NK-92 (cell line): ENCODE data around the gene PEF1.

Experiments used
- DNase-seq: peaks from one replicate; lab custom pipeline; 2025; ENCODE audit not compliant: unreplicated experiment; lab: John Stamatoyannopoulos, UW

The PEF1 gene

GRCh38 chr1:31655104-31655503 is 10.4 kb upstream of the PEF1 start:
- DNase-seq = no peak

DNA sequence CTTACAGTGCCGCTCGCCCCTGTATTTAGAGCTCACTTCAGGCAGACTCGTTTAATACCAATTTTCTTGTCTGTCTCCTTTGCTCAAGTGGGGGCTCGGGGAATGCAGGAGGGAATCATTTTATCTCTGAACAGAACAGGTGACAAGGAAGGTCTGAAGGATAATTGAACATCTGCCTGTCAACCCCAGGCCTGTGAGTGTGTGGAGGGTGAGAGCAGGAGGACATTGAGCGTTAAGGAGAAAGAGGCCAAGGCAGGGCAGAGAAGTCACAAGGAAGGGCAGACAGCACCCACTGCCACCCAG is 9.7 kb upstream of the PEF1 start:
- DNase-seq = no peak

DNA sequence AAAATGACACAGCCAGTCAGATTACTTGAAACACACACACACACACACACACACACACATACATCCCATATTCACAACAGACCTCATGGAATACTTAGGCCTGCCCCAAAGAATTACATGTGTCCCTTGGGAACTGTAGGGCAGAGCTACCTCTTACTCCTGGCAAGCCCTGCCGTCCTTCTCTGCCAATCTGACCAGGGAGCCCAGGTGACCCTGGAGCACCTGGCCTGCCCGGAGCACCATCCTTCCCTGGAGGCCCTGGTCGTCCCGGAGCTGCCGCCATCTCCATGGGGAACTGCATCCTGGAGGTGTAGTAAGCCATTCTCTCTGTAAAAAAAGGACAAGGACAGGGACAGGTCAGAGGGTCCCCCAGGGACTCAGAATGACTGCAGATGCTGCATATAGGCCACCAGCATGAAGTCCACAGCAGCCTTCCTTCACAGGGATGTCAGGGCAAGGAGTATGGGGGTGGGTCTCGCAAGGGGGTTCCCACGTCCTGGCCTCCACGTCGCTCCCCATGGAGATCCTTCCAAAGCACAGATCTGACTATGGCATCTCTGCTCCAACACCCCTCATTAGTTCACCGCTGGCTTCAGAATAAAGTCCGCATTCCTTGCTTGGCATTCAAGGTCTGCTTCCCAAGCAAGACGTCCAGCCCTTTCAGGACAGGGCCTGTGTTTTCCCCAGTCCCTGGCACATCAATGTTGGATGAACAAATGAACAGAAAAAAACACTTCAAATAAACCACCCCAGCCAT is 9.2 kb upstream of the PEF1 start:
- DNase-seq = no peak

DNA sequence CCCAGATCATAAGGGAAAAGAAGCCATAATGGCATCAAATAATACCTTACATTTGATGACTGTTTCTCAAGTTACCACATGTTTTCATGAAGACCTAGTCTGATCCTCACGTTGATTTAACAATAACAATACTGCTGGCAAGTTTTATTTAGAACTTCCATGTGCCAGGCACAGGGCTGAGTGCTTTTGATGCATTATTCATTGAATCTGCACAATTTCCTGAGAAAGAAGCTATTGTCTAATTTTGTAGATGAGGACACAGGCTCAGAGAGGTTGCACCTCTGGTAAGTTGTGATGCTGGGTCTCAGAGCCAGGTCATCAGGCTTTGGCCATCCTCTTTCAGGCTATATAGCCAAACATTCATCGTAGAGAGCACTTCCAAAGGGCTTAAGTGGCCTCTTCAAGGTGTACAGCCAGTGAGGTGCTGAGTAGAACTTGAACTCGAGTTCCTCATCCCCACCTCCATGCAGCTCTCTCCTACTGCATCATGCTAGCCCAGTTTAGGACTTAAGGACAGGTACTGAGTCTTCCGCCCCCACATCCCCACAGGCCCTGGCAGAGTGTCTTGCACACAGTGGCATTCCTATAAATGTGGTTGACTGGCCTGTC is 8.3 kb upstream of the PEF1 start:
- no peak for DNase-seq

DNA sequence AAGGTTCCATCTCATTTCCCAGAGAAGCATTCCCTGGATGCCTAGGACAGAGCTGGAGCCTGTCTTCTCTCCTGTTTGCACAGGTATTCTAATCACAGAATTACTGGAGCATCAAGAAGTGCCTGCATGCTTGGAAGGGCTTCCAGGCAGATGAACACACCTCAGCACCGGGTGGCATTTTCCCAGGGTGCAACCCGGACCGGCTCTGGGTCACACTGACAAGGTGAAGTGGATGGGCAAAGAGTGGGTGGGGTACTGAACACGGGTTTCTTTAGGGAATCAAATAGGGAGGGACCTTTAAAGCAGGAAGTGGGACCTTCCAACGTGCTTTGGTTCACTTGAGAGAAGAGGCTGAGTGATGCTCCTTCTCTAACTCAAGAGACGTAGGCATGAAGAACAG is 7.1 kb upstream of the PEF1 start:
- no peak for DNase-seq

GRCh38 chr1:31651089-31651420 is 6.4 kb upstream of the PEF1 start:
- no peak for DNase-seq

DNA sequence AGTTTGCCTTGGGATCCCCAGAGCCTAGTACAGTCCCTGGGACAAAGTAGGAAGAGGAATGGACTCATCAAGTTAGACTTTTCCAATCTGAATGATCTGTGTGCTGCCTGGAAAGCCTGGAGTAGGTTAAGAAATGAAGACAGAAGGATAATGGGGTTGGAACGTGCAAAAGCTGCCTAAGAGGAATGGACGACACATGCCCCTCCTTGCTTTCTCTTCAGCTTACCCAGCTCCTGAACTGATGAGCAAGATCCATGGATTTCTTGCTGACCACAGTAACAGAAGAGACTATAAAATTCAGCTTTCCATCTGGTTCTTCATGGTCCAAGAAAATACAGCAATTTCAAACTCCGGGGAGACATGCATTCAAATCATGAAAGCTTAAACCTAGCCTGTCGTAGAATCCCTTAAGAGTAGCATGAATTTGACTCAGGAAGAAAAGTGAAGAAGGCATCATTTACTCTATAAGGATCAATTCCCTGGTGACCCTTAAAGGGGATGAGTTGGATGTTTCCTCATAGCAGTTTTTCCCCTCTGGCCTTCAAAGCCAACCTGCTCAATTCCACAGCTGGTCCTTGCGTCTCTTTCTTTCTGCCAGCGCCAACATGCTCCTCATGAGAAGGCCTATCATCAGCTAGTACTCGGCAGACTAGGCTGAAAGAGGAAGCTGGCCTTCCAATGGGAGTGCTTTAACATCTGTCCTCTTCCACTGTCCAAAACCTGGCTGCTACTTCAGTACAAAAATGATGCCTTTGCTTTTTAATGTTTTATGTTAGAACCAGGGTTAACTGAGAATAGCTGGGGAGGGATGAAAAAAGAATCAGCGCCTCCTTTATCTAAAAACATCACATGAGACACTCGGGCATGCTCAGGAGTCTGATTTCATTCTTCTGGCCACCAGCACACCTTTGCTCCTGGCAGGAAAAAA is 5.7 kb upstream of the PEF1 start:
- DNase-seq = no peak

GRCh38 chr1:31648641-31649357 is 4.1 kb upstream of the PEF1 start:
- no peak for DNase-seq

DNA sequence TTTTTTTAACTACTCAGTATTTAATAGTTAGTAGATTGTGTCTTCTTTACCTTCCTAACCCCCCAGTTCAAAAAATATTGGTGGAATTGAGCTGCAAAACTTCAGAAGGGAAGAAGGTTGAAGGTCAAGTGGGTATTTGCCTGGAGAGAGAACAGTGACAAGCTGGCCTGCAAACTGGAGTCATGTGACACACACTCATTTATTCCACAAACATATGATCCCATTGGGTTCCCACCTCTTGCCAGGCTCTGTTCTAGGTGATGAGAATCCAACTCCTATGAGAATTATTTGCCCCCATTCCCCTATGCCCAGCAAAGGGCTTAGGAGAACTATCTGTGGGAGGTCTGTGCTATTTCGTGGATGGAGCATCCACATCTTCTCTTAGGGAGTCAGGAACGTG is 3.5 kb upstream of the PEF1 start:
- no peak for DNase-seq

DNA sequence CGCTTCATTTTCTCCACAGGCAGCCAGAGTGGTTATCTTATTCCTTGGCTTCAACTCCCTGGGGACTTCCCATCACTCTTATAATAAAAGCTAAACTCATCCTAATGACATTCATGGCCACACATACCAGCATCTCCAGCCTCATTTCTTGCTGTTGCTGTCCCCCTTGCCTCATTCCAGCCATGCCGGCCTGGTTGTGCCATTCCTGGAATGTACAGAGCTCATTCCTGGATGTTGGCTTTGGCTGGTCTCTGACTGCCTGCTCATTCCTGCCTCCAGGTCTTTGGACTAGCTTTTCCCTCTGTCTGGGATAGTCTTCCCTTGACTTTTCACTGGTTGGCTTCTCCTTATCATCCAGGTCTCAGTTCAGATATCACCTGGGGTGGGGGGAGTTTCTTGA is 2.4 kb upstream of the PEF1 start:
- no peak for DNase-seq

GRCh38 chr1:31646259-31646960 is 1.7 kb upstream of the PEF1 start:
- DNase-seq = no peak

GRCh38 chr1:31645274-31645568 is 545 bp upstream of the PEF1 start:
- no peak for DNase-seq

DNA sequence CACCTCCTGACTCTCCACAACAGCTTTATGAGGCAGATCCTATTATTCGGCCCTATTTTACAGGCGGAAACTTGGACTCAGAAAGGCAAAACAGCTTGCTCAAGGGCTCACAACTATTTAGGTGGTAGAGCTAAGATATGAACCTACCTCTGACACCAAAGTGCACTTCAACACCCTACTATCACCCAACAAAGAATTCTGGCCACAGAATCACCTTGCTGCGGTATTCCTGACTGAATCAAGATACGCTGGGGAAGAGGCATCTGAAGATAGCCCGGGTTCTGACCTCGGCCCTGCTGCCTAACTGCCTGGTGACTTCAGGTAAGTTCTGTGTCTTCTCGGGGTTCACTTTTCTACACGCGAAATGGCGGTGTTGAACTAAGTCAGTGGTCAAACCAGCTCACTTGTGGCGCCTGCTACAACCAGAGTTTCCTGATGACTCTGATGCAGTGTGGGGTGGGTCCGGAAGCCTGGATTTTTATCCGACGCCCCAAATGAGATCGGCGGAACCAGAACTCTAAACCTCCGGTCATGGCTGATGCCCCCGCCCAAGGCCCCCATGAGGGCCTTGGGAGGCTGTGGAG is 608 bp downstream of the PEF1 start:
- DNase-seq = no peak

GRCh38 chr1:31642897-31643296 is 1.8 kb downstream of the PEF1 start:
- DNase-seq = no peak

DNA sequence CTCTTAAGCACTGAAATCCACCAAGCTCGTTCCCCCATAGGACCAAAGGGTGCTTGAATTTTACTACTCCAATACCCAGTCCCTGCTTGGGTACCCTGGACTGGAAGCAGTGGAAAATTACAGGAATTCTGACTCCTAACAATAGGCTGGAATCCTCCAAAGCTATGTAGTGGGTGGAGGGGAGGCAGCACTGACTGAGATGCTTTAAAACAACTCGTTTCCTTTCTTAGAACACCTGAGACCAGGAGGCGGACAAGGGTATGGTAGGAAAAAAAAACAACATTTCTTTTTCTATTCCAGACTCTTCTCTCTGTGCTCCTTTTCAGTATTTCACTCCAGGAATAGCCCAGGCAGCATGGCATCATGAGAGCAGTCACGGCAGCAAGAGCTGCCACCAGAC is 2.3 kb downstream of the PEF1 start:
- no peak for DNase-seq

- no peak for DNase-seq
Observed at GRCh38 chr1:31640964-31641363, 3.7 kb downstream of the PEF1 start.

DNA sequence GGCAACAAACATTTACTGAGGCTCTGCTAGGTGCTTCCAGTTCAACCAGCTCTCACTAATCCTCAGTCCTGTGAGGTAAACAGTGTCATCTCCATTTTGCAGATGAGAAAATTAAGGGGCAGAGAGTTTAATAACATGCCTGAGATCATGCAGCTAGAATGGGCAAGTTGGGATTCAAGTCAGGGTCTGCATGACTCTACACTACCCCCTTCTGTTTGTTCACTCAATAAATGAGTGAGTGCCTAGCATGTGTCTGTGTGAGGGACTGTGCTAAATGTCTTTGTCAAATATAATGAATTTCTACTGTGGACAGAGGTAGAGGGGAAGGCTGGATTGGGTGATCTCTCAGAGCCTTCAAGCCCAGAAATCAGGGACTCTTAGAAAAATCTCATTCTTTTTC is 4.5 kb downstream of the PEF1 start:
- no peak for DNase-seq

- DNase-seq = no peak
Observed at GRCh38 chr1:31639543-31639942, 5.1 kb downstream of the PEF1 start.

- DNase-seq = no peak
Observed at GRCh38 chr1:31637915-31638673, 6.6 kb downstream of the PEF1 start.

GRCh38 chr1:31633117-31633516 is 11.6 kb downstream of the PEF1 start:
- DNase-seq = no peak
